A549 (cell line): Measurements from ENCODE around the gene COBL. TPM values are rescaled to one million over a fixed set of nuclear protein-coding genes. Genes with fewer than 3 reads are reported as not detected.

ENCODE experiments used
- ATAC-seq, 2 experiments: fragments of 200-7000 bp in 1 of 2; fragments of >200 bp in 1 of 2; cut with Nextera tagmentation in 1 of 2; cut with Tn5 transposase in 1 of 2; 3 replicates each; pipeline versions ENCODE4 v1.8.0 to v1.9.1; 2018 to 2020; ENCODE audit warnings: mild to moderate bottlenecking in 1 of 2, moderate library complexity in 1 of 2
- CTCF ChIA-PET: fragments of 300-600 bp; sonication (Branson Sonifier 250); formaldehyde crosslinking; extraction: SDS; loops from one replicate; lab custom pipeline; 2021; ENCODE audit warnings: antibody characterized with exemption, inconsistent platforms; lab: Yijun Ruan, JAX
- POLR2A ChIA-PET: fragments of 350-600 bp; formaldehyde crosslinking; extraction: SDS; loops from one replicate; lab custom pipeline; 2021; ENCODE audit warnings: antibody characterized with exemption, inconsistent platforms; lab: Yijun Ruan, JAX
- DNase-seq, 2 experiments: peaks; one replicate each; pipeline versions ENCODE4 v3.0.0 to v3.0.0-alpha.2; 2011 to 2016; ENCODE audit warnings: low read depth in 1 of 2, low spot score in 1 of 2
- FAIRE-seq: peaks from 2 replicates; lab custom pipeline; 2011; peaks lifted over from hg19 to GRCh38; lab: Jason Lieb, UNC
- H3K27ac ChIP-seq, 2 experiments: fragments of >200 bp; sonication (Bioruptor Twin); formaldehyde crosslinking; 3 replicates each; pipeline ENCODE4 v1.5.1; 2016 to 2017
- H3K4me1 ChIP-seq: fragments of >200 bp; sonication (Bioruptor Twin); formaldehyde crosslinking; 3 replicates; pipeline ENCODE4 v1.6.1; 2016
- H3K4me2 ChIP-seq: fragments of >200 bp; sonication (Bioruptor Twin); formaldehyde crosslinking; 3 replicates; pipeline ENCODE4 v1.6.1; 2016
- H3K4me3 ChIP-seq: fragments of >200 bp; sonication (Bioruptor Twin); formaldehyde crosslinking; 3 replicates; pipeline ENCODE4 v1.5.1; 2016
- H3K9me3 ChIP-seq: fragments of >200 bp; sonication (Bioruptor Twin); formaldehyde crosslinking; 3 replicates; pipeline ENCODE4 v1.6.1; 2016
- BHLHE40 ChIP-seq: IDR thresholded peaks from 2 replicates; pipeline ENCODE4 v1.6.1; 2012; ENCODE audit warnings: low read depth, low read length, inconsistent platforms
- EHF ChIP-seq: fragments of 250-450 bp; sonication (Bioruptor Pico); IDR thresholded peaks from 2 replicates; pipeline ENCODE4 v1.5.0; 2020; ENCODE audit warnings: mild to moderate bottlenecking
- EHMT2 ChIP-seq: fragments of 200-600 bp; sonication (generic); IDR thresholded peaks from 2 replicates; pipeline ENCODE4 v1.6.1; 2016; ENCODE audit warnings: antibody characterized with exemption, low read depth, mild to moderate bottlenecking, moderate library complexity
- ESRRA ChIP-seq: fragments of 150-350 bp; IDR thresholded peaks from 2 replicates; pipeline ENCODE4 v1.6.1; 2014; ENCODE audit warnings: mild to moderate bottlenecking, low read length, borderline replicate concordance
- FOSB ChIP-seq: fragments of 250-450 bp; sonication (Bioruptor Pico); IDR thresholded peaks from 2 replicates; pipeline ENCODE4 v1.5.0; 2020; ENCODE audit warnings: mild to moderate bottlenecking, moderate library complexity
- FOXS1 ChIP-seq: fragments of 250-450 bp; sonication (Bioruptor Pico); IDR thresholded peaks from 2 replicates; pipeline ENCODE4 v1.5.0; 2020; ENCODE audit warnings: mild to moderate bottlenecking, moderate library complexity
- GATA3 ChIP-seq: IDR thresholded peaks from 2 replicates; pipeline ENCODE4 v1.6.1; 2012; ENCODE audit warnings: borderline replicate concordance
- HEYL ChIP-seq: fragments of 250-450 bp; sonication (Bioruptor Pico); IDR thresholded peaks from 2 replicates; pipeline ENCODE4 v1.8.0; 2021; ENCODE audit warnings: mild to moderate bottlenecking, moderate library complexity
- HOXA7 ChIP-seq: fragments of 250-450 bp; sonication (Bioruptor Pico); IDR thresholded peaks from 2 replicates; pipeline ENCODE4 v1.5.0; 2020; ENCODE audit warnings: mild to moderate bottlenecking, moderate library complexity
- HOXB5 ChIP-seq: fragments of 250-450 bp; sonication (Bioruptor Pico); IDR thresholded peaks from 2 replicates; pipeline ENCODE4 v1.5.0; 2020; ENCODE audit warnings: mild to moderate bottlenecking, moderate library complexity
- KDM1A ChIP-seq: fragments of 200-600 bp; sonication (generic); IDR thresholded peaks from 2 replicates; pipeline ENCODE4 v1.6.1; 2016; ENCODE audit warnings: low read depth, mild to moderate bottlenecking
- MAZ ChIP-seq: fragments of 150-350 bp; IDR thresholded peaks from 2 replicates; pipeline ENCODE4 v1.6.1; 2014; ENCODE audit warnings: antibody characterized with exemption, low read depth, low read length, borderline replicate concordance
- MYC ChIP-seq: IDR thresholded peaks from 2 replicates; pipeline ENCODE4 v1.6.1; 2012; ENCODE audit warnings: mild to moderate bottlenecking, inconsistent platforms, low read length, improper control_type of control experiment, borderline replicate concordance
- NPAS2 ChIP-seq: fragments of 250-450 bp; sonication (Bioruptor Pico); IDR thresholded peaks from 2 replicates; pipeline ENCODE4 v1.8.0; 2022; ENCODE audit warnings: mild to moderate bottlenecking, moderate library complexity, borderline replicate concordance
- PHF8 ChIP-seq: fragments of 200-600 bp; sonication (generic); IDR thresholded peaks from 2 replicates; pipeline ENCODE4 v1.6.1; 2016; ENCODE audit warnings: low read depth, mild to moderate bottlenecking, antibody characterized with exemption, moderate library complexity, borderline replicate concordance
- POLR2A ChIP-seq: IDR thresholded peaks from 2 replicates; pipeline ENCODE4 v1.6.1; 2012; ENCODE audit warnings: mild to moderate bottlenecking, low read length
- POLR2AphosphoS2 ChIP-seq: conservative IDR thresholded peaks from 2 replicates; pipeline ENCODE4 v1.6.1; 2012; ENCODE audit warnings: low read length, improper control_type of control experiment, inconsistent platforms
- RAD21 ChIP-seq, 2 experiments: fragments of >200 bp in 1 of 2; sonication (Bioruptor Twin) in 1 of 2; formaldehyde crosslinking in 1 of 2; IDR thresholded peaks in 1 of 2; conservative IDR thresholded peaks in 1 of 2; 2 replicates in 1 of 2; 3 replicates in 1 of 2; pipeline ENCODE4 v1.6.1; 2012 to 2018; ENCODE audit warnings: inconsistent platforms in 1 of 2
- SMC3 ChIP-seq: fragments of >200 bp; sonication (Bioruptor Twin); formaldehyde crosslinking; IDR thresholded peaks from 3 replicates; pipeline ENCODE4 v1.6.1; 2018; ENCODE audit warnings: inconsistent platforms
- TFCP2L1 ChIP-seq: fragments of 250-450 bp; sonication (Bioruptor Pico); IDR thresholded peaks from 2 replicates; pipeline ENCODE4 v1.5.0; 2021; ENCODE audit warnings: mild to moderate bottlenecking
- ZNF302 ChIP-seq: fragments of 250-450 bp; sonication (Bioruptor Pico); IDR thresholded peaks from 2 replicates; pipeline ENCODE4 v1.9.0; 2021; ENCODE audit warnings: inconsistent platforms, mild to moderate bottlenecking, moderate library complexity
- WGBS: methylation state at CpG from one replicate; pipeline ENCODE4 v1.1.6; 2017; ENCODE audit errors: missing lambda C conversion rate; 5-methylcytosine and 5-hydroxymethylcytosine counted together
- polyA plus RNA-seq, 4 experiments: library from polyadenylated mRNA; depleted of rRNA in 3 of 4; stranded (reverse); fragments of >200 nt; fragmentation: RNase III in 1 of 4; extraction: RNeasy Plus Mini Kit Qiagen cat#74134 plus additional on column Dnase treatment in 1 of 4; gene quantifications; 2 replicates in 3 of 4; 3 replicates in 1 of 4; pipeline ENCODE4 v1.2.3, GENCODE V29; 2011 to 2017
- TF ChIP-seq, protein P1 (sequence below): fragments of 150-350 bp; IDR thresholded peaks from 2 replicates; pipeline ENCODE4 v1.6.1; 2014; ENCODE audit warnings: low read depth, mild to moderate bottlenecking, low read length
- TF ChIP-seq, protein P2 (sequence below): fragments of 450-650 bp; IDR thresholded peaks from 2 replicates; pipeline ENCODE4 v1.6.1; 2014; ENCODE audit warnings: antibody characterized with exemption
- TF ChIP-seq, protein P3 (sequence below): fragments of >200 bp; sonication (Bioruptor Twin); formaldehyde crosslinking; IDR thresholded peaks from 3 replicates; pipeline ENCODE4 v1.6.1; 2016

The COBL gene
- polyA plus RNA-seq, 2 of the 4 experiments (the other 2 are of a cell fraction), result 1.5 to 7.4 TPM

DNA sequence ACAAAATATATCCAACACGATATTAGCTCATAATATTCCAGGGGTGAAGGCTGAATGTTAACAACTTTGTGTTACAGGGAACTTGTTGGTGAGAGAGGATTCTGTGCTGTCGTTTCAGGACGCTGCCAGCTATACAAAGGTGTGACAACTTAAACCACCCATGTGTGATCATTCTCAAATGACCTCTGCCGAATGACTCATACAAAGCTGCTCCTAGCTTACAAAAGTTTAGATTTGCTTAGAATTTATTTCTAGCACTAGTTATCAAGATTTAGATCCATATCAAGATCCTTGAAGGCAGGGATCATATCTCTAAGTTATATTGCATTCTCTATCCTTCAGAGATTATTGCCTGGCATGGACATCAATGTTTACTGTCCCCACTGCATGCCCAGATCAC, 65.3 kb downstream of the COBL start:
- POLR2A ChIA-PET, result no interaction called here
- CTCF ChIA-PET, result interaction anchor here (1.4 kb wide), 1 partner anchor 116 kb away, joined by 6 read pairs; no protein-coding TSS in a partner anchor
- DNase-seq (no peak), ATAC-seq (no peak), FAIRE-seq (no peak)
- Histone ChIP-seq H3K27ac (no peak overlapping the region), H3K9me3 (no peaks in the 10 kb centered on the region), H3K4me3 (no peak overlapping the region), H3K4me2 (no peak overlapping the region), H3K4me1 (0 out of 3 replicates have a peak, but pooled peaks cover 2% of the 10 kb centered on the region)
- TF ChIP-seq EHF (CRISPR knock-in tag) (no peak), HOXB5 (no peak), ZNF302 (CRISPR knock-in tag) (no peak), BHLHE40 (no peak), HEYL (no peak), SMC3 (no peak), KDM1A (no peak), POLR2A (no peak), POLR2AphosphoS2 (no peak), TFCP2L1 (CRISPR knock-in tag) (no peak), RAD21 (conservative IDR thresholded peaks at IDR 0.05 in 1 of 2, IDR thresholded peaks at IDR 0.05 in 1 of 2) (no peak), MYC (no peak), MAZ (no peak), FOSB (CRISPR knock-in tag) (no peak), NPAS2 (CRISPR knock-in tag) (no peak), FOXS1 (CRISPR knock-in tag) (no peak)
- TF ChIP-seq, protein P1, sequence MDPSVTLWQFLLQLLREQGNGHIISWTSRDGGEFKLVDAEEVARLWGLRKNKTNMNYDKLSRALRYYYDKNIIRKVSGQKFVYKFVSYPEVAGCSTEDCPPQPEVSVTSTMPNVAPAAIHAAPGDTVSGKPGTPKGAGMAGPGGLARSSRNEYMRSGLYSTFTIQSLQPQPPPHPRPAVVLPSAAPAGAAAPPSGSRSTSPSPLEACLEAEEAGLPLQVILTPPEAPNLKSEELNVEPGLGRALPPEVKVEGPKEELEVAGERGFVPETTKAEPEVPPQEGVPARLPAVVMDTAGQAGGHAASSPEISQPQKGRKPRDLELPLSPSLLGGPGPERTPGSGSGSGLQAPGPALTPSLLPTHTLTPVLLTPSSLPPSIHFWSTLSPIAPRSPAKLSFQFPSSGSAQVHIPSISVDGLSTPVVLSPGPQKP, result no peak
- TF ChIP-seq, protein P2, sequence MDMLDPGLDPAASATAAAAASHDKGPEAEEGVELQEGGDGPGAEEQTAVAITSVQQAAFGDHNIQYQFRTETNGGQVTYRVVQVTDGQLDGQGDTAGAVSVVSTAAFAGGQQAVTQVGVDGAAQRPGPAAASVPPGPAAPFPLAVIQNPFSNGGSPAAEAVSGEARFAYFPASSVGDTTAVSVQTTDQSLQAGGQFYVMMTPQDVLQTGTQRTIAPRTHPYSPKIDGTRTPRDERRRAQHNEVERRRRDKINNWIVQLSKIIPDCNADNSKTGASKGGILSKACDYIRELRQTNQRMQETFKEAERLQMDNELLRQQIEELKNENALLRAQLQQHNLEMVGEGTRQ, result no peak
- TF ChIP-seq, protein P3, sequence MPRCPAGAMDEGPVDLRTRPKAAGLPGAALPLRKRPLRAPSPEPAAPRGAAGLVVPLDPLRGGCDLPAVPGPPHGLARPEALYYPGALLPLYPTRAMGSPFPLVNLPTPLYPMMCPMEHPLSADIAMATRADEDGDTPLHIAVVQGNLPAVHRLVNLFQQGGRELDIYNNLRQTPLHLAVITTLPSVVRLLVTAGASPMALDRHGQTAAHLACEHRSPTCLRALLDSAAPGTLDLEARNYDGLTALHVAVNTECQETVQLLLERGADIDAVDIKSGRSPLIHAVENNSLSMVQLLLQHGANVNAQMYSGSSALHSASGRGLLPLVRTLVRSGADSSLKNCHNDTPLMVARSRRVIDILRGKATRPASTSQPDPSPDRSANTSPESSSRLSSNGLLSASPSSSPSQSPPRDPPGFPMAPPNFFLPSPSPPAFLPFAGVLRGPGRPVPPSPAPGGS, result no peak
- TF ChIP-seq, all 56 proteins: peak for 0
- 40% methylated on average over 4 of the region's 4 CpGs for WGBS

DNA sequence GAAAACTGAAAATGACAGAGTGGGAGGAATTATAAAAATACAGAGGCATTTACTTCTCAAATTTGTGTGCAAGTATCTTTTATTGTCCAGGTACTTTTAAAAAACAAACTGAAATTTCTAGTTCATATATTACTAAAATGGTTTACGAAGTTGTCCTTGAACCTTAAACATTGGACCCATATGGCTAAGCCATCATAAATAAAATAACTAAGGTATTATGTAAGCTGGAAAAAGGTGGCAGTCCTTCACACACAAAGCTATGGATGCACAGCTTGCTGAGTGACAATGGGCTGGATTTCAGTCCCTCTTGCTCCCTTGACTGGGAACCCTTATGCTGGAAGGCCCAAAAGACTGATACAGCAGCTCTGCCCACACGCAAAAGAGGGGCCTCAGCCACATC, 66.1 kb downstream of the COBL start:
- FAIRE-seq (no peak), ATAC-seq (no peak), DNase-seq (no peak)
- Histone ChIP-seq H3K4me2 (no peak overlapping the region), H3K27ac (no peak overlapping the region), H3K4me1 (0 out of 3 replicates have a peak, but pooled peaks cover 2% of the 10 kb centered on the region), H3K4me3 (no peak overlapping the region), H3K9me3 (no peaks in the 10 kb centered on the region)
- TF ChIP-seq RAD21 (conservative IDR thresholded peaks at IDR 0.05 in 1 of 2, IDR thresholded peaks at IDR 0.05 in 1 of 2) (no peak), EHF (CRISPR knock-in tag) (no peak), ESRRA (no peak), PHF8 (no peak), POLR2AphosphoS2 (no peak), BHLHE40 (no peak), SMC3 (no peak), POLR2A (no peak), TFCP2L1 (CRISPR knock-in tag) (no peak), KDM1A (no peak), GATA3 (no peak), MYC (no peak), EHMT2 (no peak), HOXA7 (CRISPR knock-in tag) (no peak)
- TF ChIP-seq, protein P1, result no peak
- WGBS, result 88% methylated on average over 2 of the region's 2 CpGs
- ChIA-PET POLR2A (no interaction called here), CTCF (interaction anchor here (1.4 kb wide), 1 partner anchor 117 kb away, joined by 6 read pairs; no protein-coding TSS in a partner anchor)
